Loucy (cell line): ENCODE results near the gene IGF2BP2.

Source experiments
- EZH2phosphoT487 ChIP-seq: fragments of 200-600 bp; IDR thresholded peaks from 2 replicates; pipeline ENCODE4 v1.6.1; 2018; ENCODE audit warnings: antibody characterized with exemption, mild to moderate bottlenecking, moderate library complexity, borderline replicate concordance
- TF ChIP-seq, protein P1 (sequence below): fragments of 200-600 bp; sonication (generic); conservative IDR thresholded peaks from 2 replicates; pipeline ENCODE4 v1.5.1; 2014; ENCODE audit warnings: mild to moderate bottlenecking, antibody characterized with exemption, low read length

DNA sequence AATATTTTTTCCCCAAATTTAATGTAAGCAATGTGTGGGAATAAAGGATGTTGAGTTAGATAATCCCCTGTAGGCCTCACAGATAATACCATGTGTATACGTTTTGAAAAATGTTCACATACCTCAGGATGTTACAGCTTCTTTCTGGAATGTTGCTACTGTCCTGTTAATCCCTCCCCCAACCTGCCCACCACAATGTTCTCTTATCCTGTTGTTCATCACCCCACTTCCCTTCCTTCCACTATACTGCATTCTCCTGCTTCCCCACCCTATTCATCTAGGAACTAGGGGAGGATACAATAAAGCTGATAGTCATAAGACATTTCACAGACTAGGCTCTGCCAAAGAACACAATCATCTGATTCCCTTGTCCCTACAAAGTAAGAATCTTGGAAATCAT, 92.1 kb downstream of the IGF2BP2 start:
- TF ChIP-seq, protein P1, sequence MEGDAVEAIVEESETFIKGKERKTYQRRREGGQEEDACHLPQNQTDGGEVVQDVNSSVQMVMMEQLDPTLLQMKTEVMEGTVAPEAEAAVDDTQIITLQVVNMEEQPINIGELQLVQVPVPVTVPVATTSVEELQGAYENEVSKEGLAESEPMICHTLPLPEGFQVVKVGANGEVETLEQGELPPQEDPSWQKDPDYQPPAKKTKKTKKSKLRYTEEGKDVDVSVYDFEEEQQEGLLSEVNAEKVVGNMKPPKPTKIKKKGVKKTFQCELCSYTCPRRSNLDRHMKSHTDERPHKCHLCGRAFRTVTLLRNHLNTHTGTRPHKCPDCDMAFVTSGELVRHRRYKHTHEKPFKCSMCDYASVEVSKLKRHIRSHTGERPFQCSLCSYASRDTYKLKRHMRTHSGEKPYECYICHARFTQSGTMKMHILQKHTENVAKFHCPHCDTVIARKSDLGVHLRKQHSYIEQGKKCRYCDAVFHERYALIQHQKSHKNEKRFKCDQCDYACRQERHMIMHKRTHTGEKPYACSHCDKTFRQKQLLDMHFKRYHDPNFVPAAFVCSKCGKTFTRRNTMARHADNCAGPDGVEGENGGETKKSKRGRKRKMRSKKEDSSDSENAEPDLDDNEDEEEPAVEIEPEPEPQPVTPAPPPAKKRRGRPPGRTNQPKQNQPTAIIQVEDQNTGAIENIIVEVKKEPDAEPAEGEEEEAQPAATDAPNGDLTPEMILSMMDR: no peak
- no peak for TF ChIP-seq EZH2phosphoT487
